Upper lobe of right lung (tissue), 1 donor: ENCODE results near the gene MRPL48. TPM values are rescaled to one million over a fixed set of nuclear protein-coding genes. Genes with fewer than 3 reads are reported as not detected.

Source experiments
- ATAC-seq: fragments of 200-7000 bp; cut with Tn5 transposase; one replicate; pipeline ENCODE4 v1.9.1; 2020; ENCODE audit warnings: mild to moderate bottlenecking, moderate library complexity
- DNase-seq: peaks from one replicate; pipeline ENCODE4 v3.0.0-alpha.2; 2020
- H3K27ac ChIP-seq: fragments of 200-600 bp; one replicate; pipeline ENCODE4 v1.8.0; 2022
- H3K27me3 ChIP-seq: fragments of 200-600 bp; one replicate; pipeline ENCODE4 v1.8.0; 2022; ENCODE audit warnings: mild to moderate bottlenecking
- H3K36me3 ChIP-seq: fragments of 200-600 bp; one replicate; pipeline ENCODE4 v1.8.0; 2022
- H3K4me1 ChIP-seq: fragments of 200-600 bp; one replicate; pipeline ENCODE4 v1.8.0; 2022
- H3K4me3 ChIP-seq: fragments of 200-600 bp; one replicate; pipeline ENCODE4 v1.8.0; 2022; ENCODE audit warnings: mild to moderate bottlenecking
- H3K9me3 ChIP-seq: fragments of 200-600 bp; one replicate; pipeline ENCODE4 v1.8.0; 2022
- intact Hi-C: fragments of 100-400 bp; cut with DNase I; formaldehyde crosslinking; loops from one replicate; pipeline ENCODE4 v1.11.0; 2022
- total RNA-seq: library from RNA; stranded (reverse); fragmentation: NEBNext Ultra II Directional; extraction: Animal tissue kit (Norgen Biotek cat#: 25700); gene quantifications from one replicate; pipeline ENCODE4 v1.2.1, GENCODE V29; 2021
- TF ChIP-seq, protein P1 (sequence below): fragments of 200-600 bp; IDR thresholded peaks from one replicate; pipeline ENCODE4 v1.8.0; 2022; ENCODE audit warnings: antibody characterized with exemption
- donor health status: DM: no; HTN: yes; CAD: no; lungs with severe emphysema.

MRPL48 gene
- total RNA-seq, 1 donor from 2014 or later, result 21.4 TPM

- Histone ChIP-seq H3K27me3 (no peaks in the 10 kb centered on the region), H3K9me3 (no peaks in the 10 kb centered on the region), H3K4me1 (no peaks in the 10 kb centered on the region), H3K27ac (no peak overlapping the region), H3K36me3 (peaks cover 3% of the 10 kb centered on the region), H3K4me3 (no peak overlapping the region)
- no peak for ATAC-seq
- no peak for DNase-seq
- TF ChIP-seq, protein P1, sequence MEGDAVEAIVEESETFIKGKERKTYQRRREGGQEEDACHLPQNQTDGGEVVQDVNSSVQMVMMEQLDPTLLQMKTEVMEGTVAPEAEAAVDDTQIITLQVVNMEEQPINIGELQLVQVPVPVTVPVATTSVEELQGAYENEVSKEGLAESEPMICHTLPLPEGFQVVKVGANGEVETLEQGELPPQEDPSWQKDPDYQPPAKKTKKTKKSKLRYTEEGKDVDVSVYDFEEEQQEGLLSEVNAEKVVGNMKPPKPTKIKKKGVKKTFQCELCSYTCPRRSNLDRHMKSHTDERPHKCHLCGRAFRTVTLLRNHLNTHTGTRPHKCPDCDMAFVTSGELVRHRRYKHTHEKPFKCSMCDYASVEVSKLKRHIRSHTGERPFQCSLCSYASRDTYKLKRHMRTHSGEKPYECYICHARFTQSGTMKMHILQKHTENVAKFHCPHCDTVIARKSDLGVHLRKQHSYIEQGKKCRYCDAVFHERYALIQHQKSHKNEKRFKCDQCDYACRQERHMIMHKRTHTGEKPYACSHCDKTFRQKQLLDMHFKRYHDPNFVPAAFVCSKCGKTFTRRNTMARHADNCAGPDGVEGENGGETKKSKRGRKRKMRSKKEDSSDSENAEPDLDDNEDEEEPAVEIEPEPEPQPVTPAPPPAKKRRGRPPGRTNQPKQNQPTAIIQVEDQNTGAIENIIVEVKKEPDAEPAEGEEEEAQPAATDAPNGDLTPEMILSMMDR, result no peak
- intact Hi-C loops, result no loop called here
These were observed 13.5 kb downstream of the MRPL48 start for GRCh38 chr11:73801136-73801535.

DNA sequence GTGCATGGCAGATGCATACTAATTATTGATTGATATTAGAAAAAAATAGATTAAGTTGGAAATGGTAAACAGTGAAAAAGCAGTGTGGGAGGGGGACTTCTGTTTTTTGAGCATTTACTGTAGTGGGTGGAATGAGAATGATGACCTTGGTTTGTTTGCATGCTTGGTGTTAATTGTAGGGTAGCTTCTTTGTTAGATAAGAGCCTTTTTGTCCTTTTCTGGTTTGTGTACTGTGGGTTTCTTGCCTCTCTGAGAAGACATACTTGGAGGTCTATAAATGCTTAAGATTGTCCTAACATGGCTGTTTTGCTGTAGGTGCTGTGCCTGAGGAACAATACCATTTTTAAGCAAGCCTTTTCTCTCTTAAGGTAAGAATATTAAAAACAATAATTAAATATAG lies 17.0 kb downstream of the MRPL48 start:
- H3K27me3 ChIP-seq, result no peaks in the 10 kb centered on the region
- no peak for DNase-seq
- peaks cover 13% of the 10 kb centered on the region for H3K36me3 ChIP-seq
- H3K9me3 ChIP-seq, result no peaks in the 10 kb centered on the region
- no peak overlapping the region for H3K27ac ChIP-seq
- H3K4me3 ChIP-seq, result no peak overlapping the region
- intact Hi-C loops, result no loop called here
- TF ChIP-seq, protein P1, result no peak
- no peak for ATAC-seq
- no peaks in the 10 kb centered on the region for H3K4me1 ChIP-seq

DNA sequence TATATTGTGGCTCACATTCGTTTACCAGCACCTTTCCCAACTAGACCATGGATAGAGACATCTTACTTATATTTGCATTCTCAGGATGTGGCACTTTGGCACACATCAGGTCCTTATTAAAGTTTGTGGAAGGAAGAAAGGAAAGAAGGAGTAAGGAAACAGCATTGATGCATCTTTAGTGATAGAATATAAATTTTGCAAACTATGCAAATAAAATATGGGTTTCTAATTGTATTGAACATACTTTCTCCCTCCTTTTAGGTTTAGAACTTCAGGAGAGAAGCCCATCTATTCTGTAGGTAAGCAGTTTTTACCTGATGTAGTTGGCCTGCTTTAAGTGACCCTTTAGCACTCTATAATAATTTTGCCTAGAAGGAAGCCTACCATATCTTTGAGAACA lies 20.4 kb downstream of the MRPL48 start:
- intact Hi-C loops, result no loop called here
- no peak for ATAC-seq

GRCh38 chr11:73810637-73811036 lies 23.0 kb downstream of the MRPL48 start:
- Histone ChIP-seq H3K27ac (no peak overlapping the region), H3K36me3 (peaks cover 13% of the 10 kb centered on the region), H3K9me3 (no peaks in the 10 kb centered on the region), H3K27me3 (no peaks in the 10 kb centered on the region), H3K4me3 (no peak overlapping the region), H3K4me1 (no peaks in the 10 kb centered on the region)
- no peak for ATAC-seq
- intact Hi-C loops, result no loop called here
- DNase-seq, result no peak
- TF ChIP-seq, protein P1, result no peak

More for the DNA sequence above, 20.4 kb downstream of the MRPL48 start:
- TF ChIP-seq, protein P1, result no peak
- no peaks in the 10 kb centered on the region for H3K27me3 ChIP-seq
- H3K27ac ChIP-seq, result no peak overlapping the region
- no peak for DNase-seq
- peaks cover 13% of the 10 kb centered on the region for H3K36me3 ChIP-seq
- H3K9me3 ChIP-seq, result no peaks in the 10 kb centered on the region
- no peak overlapping the region for H3K4me3 ChIP-seq
- H3K4me1 ChIP-seq, result no peaks in the 10 kb centered on the region

- Histone ChIP-seq H3K9me3 (no peaks in the 10 kb centered on the region), H3K27ac (no peak overlapping the region), H3K4me1 (no peaks in the 10 kb centered on the region), H3K4me3 (no peak overlapping the region), H3K27me3 (no peaks in the 10 kb centered on the region), H3K36me3 (peaks cover 5% of the 10 kb centered on the region)
- DNase-seq (no peak), ATAC-seq (no peak)
- intact Hi-C loops, result no loop called here
- TF ChIP-seq, protein P1, result no peak
These were observed 24.6 kb downstream of the MRPL48 start for GRCh38 chr11:73812234-73812633.

GRCh38 chr11:73814812-73815211 lies 27.1 kb downstream of the MRPL48 start:
- Histone ChIP-seq H3K4me1 (no peaks in the 10 kb centered on the region), H3K27ac (no peak overlapping the region), H3K4me3 (no peak overlapping the region), H3K9me3 (no peaks in the 10 kb centered on the region), H3K36me3 (no peaks in the 10 kb centered on the region), H3K27me3 (no peaks in the 10 kb centered on the region)
- DNase-seq (no peak), ATAC-seq (no peak)
- TF ChIP-seq, protein P1, result no peak
- intact Hi-C loops, result no loop called here
